AG09319 (cell line): Measurements from ENCODE around the gene MRPL41.
A peak's percentile ranks its signal among the peaks of the same experiment; 100 is the strongest.
"Not testable (repeated sequence)": the region's sequence is repeated elsewhere in the genome, so short reads cannot be mapped to it uniquely, and the experiment has no call there.

Experiments used
- DNase-seq: peaks from one replicate; pipeline ENCODE4 v3.0.0-alpha.2; 2010; ENCODE audit warnings: low read depth; ENCODE audit errors: extremely low read depth
- CTCF ChIP-seq: IDR thresholded peaks from 2 replicates; pipeline ENCODE4 v1.5.1; 2011; ENCODE audit warnings: low read depth, mild to moderate bottlenecking, inconsistent platforms, low read length, moderate library complexity

The MRPL41 gene

DNA sequence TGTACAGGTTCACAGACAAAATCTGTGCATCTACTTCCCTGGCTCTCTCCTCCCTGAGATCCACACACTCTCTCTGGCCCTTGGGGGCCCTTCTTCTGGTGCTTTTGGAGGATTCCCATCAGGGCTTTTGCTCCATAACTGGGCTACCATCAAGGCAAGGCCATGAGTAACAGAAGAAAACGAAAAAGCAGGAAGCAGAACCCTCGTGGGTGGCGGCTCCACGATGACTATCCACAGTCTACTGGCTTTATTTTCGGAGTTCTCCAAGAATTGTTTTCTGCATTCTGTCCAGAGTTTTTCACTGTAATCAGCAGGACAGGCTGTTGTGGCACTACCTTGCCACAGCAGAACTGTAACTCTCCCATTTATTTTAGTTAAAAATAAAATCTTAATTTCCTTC, 21.3 kb upstream of the MRPL41 start:
- no peak for TF ChIP-seq CTCF
- no peak for DNase-seq

GRCh38 chr9:137531099-137531765, 20.4 kb upstream of the MRPL41 start:
- no peak for DNase-seq
- TF ChIP-seq CTCF = no peak

DNA sequence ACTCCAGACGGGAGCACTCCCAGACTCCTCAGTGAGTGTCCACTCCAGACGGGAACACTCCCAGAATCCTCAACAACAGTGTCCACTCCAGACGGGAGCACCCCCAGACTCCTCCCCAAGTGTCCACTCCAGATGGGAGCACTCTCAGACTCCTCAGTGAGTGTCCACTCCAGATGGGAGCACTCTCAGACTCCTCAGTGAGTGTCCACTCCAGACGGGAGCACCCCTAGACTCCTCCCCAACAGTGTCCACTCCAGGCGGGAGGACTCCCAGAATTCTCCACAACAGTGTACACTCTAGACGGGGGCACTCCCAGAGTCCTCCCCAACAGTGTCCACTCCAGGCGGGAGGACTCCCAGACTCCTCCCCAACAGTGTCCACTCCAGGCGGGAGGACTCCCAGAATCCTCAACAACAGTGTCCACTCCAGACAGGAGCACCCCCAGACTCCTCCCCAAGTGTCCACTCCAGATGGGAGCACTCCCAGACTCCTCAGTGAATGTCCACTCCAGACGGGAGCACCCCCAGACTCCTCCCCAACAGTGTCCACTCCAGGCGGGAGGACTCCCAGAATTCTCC, 18.7 kb upstream of the MRPL41 start:
- not testable (repeated sequence) for DNase-seq

DNA sequence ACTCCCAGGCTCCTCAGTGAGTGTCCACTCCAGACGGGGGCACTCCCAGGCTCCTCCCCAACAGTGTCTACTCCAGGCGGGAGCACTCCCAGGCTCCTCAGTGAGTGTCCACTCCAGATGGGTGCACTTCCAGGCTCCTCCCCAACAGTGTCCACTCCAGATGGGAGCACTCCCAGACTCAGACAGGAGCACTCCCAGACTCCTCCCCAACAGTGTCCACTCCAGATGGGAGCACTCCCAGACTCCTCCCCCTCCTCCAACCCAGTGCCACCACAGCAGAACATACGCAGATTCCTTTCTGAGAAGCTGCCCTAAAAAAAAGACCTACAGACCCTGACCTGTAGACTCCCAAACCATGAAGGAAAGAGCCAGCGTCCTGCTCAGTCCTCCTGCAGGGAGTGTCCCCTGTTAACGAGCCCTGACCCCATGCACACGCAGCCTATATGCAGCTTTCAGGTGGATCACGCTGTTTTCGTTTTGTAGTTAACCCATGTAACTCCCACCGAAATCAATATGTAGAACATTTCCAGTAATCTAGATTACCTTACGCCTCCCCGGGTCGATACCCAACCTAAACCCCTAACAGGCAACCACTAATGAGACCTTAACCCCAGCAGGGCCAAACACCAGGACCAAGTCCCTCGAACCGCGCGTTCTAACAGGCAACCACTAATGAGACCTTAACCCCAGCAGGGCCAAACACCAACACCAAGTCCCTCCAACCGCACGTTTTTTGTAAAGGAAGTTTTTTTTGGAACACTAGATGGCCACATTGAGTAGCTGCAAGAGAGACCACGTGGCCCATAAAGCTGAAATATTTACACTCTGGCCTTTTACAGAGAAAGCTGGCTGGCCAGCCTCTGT, 17.2 kb upstream of the MRPL41 start:
- DNase-seq = peak; percentile 12
- TF ChIP-seq CTCF = peak; percentile 71

GRCh38 chr9:137535120-137535428, 16.6 kb upstream of the MRPL41 start:
- no peak for DNase-seq
- TF ChIP-seq CTCF = no peak

DNA sequence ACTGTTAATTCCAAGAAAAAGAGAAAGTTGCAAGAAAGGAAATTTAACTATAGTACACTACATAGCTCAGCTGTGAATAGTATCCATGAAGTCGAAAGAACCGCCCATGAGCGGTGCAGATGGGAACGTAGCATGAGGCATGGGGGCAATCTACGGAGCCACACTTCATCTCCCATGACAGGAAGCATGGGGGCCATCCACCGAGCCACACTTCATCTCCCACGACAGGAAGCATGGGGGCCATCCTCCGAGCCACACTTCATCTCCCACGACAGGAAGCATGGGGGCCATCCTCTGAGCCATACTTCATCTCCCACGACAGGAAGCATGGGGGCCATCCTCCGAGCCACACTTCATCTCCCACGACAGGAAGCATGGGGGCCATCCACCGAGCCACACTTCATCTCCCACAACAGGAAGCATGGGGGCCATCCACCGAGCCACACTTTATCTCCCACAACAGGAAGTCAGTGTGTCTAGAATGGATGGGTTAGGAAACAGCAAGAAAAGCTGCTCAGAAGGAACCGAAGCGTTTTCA, 15.0 kb upstream of the MRPL41 start:
- DNase-seq = not testable (repeated sequence)

- no peak for TF ChIP-seq CTCF
- no peak for DNase-seq
Observed at GRCh38 chr9:137538058-137538457, 13.6 kb upstream of the MRPL41 start.

- no peak for DNase-seq
- no peak for TF ChIP-seq CTCF
Observed at GRCh38 chr9:137540536-137540935, 11.1 kb upstream of the MRPL41 start.
